Osteoblast (primary cell): ENCODE data around the gene ZRANB3. TPM values are rescaled to one million over a fixed set of nuclear protein-coding genes. Genes with fewer than 3 reads are reported as not detected.

Experiments used
- DNase-seq: peaks from one replicate; pipeline ENCODE4 v3.0.0; 2011; ENCODE audit warnings: low spot score, mixed read lengths; ENCODE audit not compliant: insufficient read length; ENCODE audit errors: missing footprints
- H2AFZ ChIP-seq: 2 replicates; pipeline ENCODE4 v1.6.0; 2011; ENCODE audit warnings: mild to moderate bottlenecking, low read length
- H3K27ac ChIP-seq: 2 replicates; pipeline ENCODE4 v1.5.1; 2011; ENCODE audit warnings: mild to moderate bottlenecking, low read depth, low read length, moderate library complexity
- H3K27me3 ChIP-seq: 2 replicates; pipeline ENCODE4 v1.6.0; 2012; ENCODE audit warnings: mild to moderate bottlenecking, control low read depth, inconsistent platforms, low read length, moderate library complexity; ENCODE audit not compliant: insufficient read depth
- H3K36me3 ChIP-seq: 2 replicates; pipeline ENCODE4 v1.5.1; 2011; ENCODE audit warnings: mild to moderate bottlenecking, low read length, control low read depth, moderate library complexity; ENCODE audit not compliant: insufficient read depth
- H3K4me1 ChIP-seq: 2 replicates; pipeline ENCODE4 v1.5.1; 2011; ENCODE audit warnings: mild to moderate bottlenecking, low read length, control low read depth, moderate library complexity; ENCODE audit not compliant: insufficient read depth
- H3K4me2 ChIP-seq: 2 replicates; pipeline ENCODE4 v1.6.0; 2011; ENCODE audit warnings: mild to moderate bottlenecking, low read length; ENCODE audit not compliant: insufficient read depth
- H3K4me3 ChIP-seq: fragments of 200-600 bp; sonication (generic); 3 replicates; pipeline ENCODE4 v1.5.1; 2012; ENCODE audit warnings: mild to moderate bottlenecking, low read length, inconsistent platforms; ENCODE audit not compliant: insufficient read depth
- H3K79me2 ChIP-seq: 2 replicates; pipeline ENCODE4 v1.6.0; 2012; ENCODE audit warnings: mild to moderate bottlenecking, low read length, control low read depth, inconsistent platforms; ENCODE audit not compliant: insufficient read depth
- H3K9me3 ChIP-seq: 2 replicates; pipeline ENCODE4 v1.5.1; 2011; ENCODE audit warnings: low read depth, low read length, control low read depth
- H4K20me1 ChIP-seq: 2 replicates; pipeline ENCODE4 v1.6.0; 2012; ENCODE audit warnings: mild to moderate bottlenecking, low read length, control low read depth; ENCODE audit not compliant: insufficient read depth
- total RNA-seq: library from RNA; depleted of rRNA; stranded (reverse); fragments of >200 nt; gene quantifications from 2 replicates; pipeline ENCODE4 v1.2.3, GENCODE V29; 2012
- TF ChIP-seq, protein P1 (sequence below): IDR thresholded peaks from 2 replicates; pipeline ENCODE4 v1.5.1; 2011; ENCODE audit warnings: mild to moderate bottlenecking, low read depth, low read length, moderate library complexity; ENCODE audit errors: extremely low read depth

ZRANB3 gene
- total RNA-seq, 1 donor, result 9.0 TPM

DNA sequence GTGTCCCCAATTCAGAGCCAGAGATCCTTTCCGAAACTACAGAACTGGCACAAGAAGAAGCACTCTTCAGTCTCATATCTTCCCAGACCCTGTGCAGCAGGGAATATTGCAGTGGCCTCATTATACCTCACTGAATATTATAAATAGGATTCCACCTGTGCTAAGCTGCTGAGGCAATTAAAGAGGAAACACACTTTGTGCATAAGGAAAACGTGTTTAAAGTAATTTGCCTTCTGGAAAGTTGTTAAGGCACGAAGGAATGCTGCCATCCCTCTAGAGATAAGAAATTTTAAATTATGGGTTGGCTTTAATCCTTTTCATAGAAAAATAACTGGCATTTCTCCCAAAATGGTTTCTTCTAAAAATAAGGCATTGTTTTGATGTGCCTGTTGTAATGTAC lies 245.6 kb downstream of the ZRANB3 start:
- H3K27ac ChIP-seq, result no peak overlapping the region
- H3K79me2 ChIP-seq, result no peaks in the 10 kb centered on the region
- no peak overlapping the region for H2AFZ ChIP-seq
- H3K27me3 ChIP-seq, result no peaks in the 10 kb centered on the region
- no peak overlapping the region for H3K4me3 ChIP-seq
- no peaks in the 10 kb centered on the region for H3K36me3 ChIP-seq
- no peaks in the 10 kb centered on the region for H3K9me3 ChIP-seq
- TF ChIP-seq, protein P1, sequence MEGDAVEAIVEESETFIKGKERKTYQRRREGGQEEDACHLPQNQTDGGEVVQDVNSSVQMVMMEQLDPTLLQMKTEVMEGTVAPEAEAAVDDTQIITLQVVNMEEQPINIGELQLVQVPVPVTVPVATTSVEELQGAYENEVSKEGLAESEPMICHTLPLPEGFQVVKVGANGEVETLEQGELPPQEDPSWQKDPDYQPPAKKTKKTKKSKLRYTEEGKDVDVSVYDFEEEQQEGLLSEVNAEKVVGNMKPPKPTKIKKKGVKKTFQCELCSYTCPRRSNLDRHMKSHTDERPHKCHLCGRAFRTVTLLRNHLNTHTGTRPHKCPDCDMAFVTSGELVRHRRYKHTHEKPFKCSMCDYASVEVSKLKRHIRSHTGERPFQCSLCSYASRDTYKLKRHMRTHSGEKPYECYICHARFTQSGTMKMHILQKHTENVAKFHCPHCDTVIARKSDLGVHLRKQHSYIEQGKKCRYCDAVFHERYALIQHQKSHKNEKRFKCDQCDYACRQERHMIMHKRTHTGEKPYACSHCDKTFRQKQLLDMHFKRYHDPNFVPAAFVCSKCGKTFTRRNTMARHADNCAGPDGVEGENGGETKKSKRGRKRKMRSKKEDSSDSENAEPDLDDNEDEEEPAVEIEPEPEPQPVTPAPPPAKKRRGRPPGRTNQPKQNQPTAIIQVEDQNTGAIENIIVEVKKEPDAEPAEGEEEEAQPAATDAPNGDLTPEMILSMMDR, result no peak
- H4K20me1 ChIP-seq, result no peaks in the 10 kb centered on the region
- no peaks in the 10 kb centered on the region for H3K4me1 ChIP-seq
- no peak for DNase-seq
- no peak overlapping the region for H3K4me2 ChIP-seq

DNA sequence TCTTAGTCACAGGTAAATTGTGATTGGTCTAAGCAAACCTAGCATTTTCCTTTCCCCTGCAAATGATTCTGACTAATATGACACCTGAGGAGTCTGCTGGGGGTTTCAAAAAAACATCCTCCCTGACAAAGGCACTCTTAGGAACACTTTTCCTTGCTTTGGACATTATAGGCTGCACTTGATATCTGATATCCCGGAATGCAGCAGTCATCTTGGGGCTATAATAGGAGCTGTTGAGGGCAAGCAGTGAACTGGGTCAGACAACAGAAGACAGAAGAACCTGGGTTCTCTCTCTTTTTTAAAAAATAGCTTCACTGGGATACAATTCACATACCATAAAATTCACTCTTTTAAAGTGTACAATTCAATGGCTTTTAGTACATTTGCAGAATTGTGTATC lies 249.6 kb downstream of the ZRANB3 start:
- Histone ChIP-seq H2AFZ (no peak overlapping the region), H3K4me2 (no peak overlapping the region), H3K36me3 (no peaks in the 10 kb centered on the region), H4K20me1 (no peaks in the 10 kb centered on the region), H3K27me3 (no peaks in the 10 kb centered on the region), H3K27ac (no peak overlapping the region), H3K4me1 (no peaks in the 10 kb centered on the region), H3K79me2 (no peaks in the 10 kb centered on the region), H3K9me3 (no peaks in the 10 kb centered on the region), H3K4me3 (no peak overlapping the region)
- DNase-seq, result no peak
- TF ChIP-seq, protein P1, result no peak

DNA sequence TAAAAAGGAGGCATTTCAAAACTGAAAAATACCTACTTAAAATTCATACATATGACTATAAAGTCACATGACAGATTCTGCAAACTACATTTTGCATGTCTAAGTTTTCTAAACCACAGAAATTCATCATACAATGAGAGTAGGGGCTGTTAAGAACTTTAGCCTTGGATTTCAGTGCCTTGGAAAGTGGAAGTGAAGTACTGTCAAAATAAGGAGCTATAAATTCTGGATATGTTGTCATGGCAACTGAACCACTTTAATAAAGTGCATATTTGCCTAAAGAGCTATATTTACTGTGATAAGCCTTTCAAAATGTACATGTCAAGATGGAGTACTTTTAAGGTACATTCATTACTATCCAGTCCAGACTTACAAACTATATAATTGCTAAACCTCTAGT lies 251.8 kb downstream of the ZRANB3 start:
- Histone ChIP-seq H3K4me3 (no peak overlapping the region), H3K27ac (no peak overlapping the region), H3K79me2 (no peaks in the 10 kb centered on the region), H3K4me2 (no peak overlapping the region), H2AFZ (no peak overlapping the region), H3K27me3 (no peaks in the 10 kb centered on the region), H3K4me1 (no peaks in the 10 kb centered on the region), H3K9me3 (no peaks in the 10 kb centered on the region), H3K36me3 (no peaks in the 10 kb centered on the region), H4K20me1 (no peaks in the 10 kb centered on the region)
- DNase-seq, result no peak
- TF ChIP-seq, protein P1, result no peak

DNA sequence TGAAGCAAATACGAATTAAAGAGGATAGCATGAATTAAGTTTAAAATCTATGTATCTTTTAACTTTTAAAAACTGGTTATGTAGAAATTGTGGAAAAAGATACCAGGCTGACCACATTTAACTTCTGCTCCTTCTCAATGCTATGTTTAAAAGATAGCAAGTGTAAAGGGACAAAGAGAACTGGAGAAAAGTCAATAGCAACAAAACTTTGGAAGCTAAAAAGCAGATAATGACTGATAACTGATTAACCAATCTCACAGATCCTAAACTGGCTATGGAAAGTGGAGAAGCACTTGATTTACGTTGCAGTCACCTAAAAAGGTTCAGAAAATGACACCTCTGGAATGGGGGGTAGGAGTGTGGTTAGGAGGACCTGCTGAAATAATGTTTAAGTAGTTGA lies 254.5 kb downstream of the ZRANB3 start:
- Histone ChIP-seq H3K9me3 (no peaks in the 10 kb centered on the region), H3K79me2 (no peaks in the 10 kb centered on the region), H3K4me2 (no peak overlapping the region), H3K27ac (no peak overlapping the region), H2AFZ (no peak overlapping the region), H3K4me1 (no peaks in the 10 kb centered on the region), H3K36me3 (no peaks in the 10 kb centered on the region), H4K20me1 (no peaks in the 10 kb centered on the region), H3K27me3 (no peaks in the 10 kb centered on the region), H3K4me3 (no peak overlapping the region)
- TF ChIP-seq, protein P1, result no peak
- DNase-seq, result no peak
